Esophagus muscularis mucosa (tissue), 3 donors: Measurements from ENCODE around the gene GALR2.

Source experiments
- CTCF ChIP-seq, 3 experiments: fragments of 200-600 bp in 2 of 3; fragments of 450-650 bp in 1 of 3; sonication (generic) in 2 of 3; IDR thresholded peaks; one replicate each; pipeline ENCODE4 v1.5.1; 2017 to 2019; ENCODE audit warnings: antibody characterized with exemption in 3 of 3, mild to moderate bottlenecking in 2 of 3, moderate library complexity in 1 of 3
- POLR2AphosphoS5 ChIP-seq, 2 donors: sonication (generic); formaldehyde crosslinking; IDR thresholded peaks; one replicate each; pipeline ENCODE4 v1.6.1; 2017; ENCODE audit warnings: antibody characterized with exemption in 2 of 2

GRCh38 chr17:76104140-76104895 lies 29.7 kb downstream of the GALR2 start:
- no peak for TF ChIP-seq CTCF (IDR thresholded peaks at IDR 0.05)
- no peak for TF ChIP-seq POLR2AphosphoS5 (IDR thresholded peaks at IDR 0.05)
